COLO829 (cell line): ENCODE measurements around the gene SLC29A4.
A peak's percentile ranks its signal among the peaks of the same experiment; 100 is the strongest.
"Not testable (repeated sequence)": the region's sequence is repeated elsewhere in the genome, so short reads cannot be mapped to it uniquely, and the experiment has no call there.

Experiments
- DNase-seq: peaks from one replicate; pipeline ENCODE4 v3.0.0; 2012; ENCODE audit warnings: low spot score

SLC29A4 gene

DNA sequence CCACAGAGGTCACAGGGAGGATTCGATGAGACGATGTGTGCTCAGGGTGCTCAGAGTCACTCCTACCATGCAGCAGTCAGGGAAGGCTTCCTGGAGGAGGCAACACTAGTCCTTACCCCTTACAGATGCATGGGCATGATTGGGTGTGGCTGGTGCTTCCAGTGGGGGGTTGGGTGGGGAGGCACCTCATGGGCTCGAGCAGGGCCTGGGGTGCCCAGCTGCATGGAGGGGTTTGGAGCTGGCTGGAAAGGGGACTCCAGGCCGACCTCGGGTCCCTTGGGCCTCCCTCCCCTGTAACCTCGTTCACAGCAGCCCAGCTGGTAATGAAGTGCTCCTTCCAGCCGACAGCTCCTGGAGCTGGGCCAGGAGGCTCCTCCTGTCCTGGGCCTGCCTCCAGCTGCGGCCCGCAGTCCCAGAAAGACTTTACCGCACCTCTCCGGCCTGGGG, 7.7 kb upstream of the SLC29A4 start:
- DNase-seq = not testable (repeated sequence)

DNA sequence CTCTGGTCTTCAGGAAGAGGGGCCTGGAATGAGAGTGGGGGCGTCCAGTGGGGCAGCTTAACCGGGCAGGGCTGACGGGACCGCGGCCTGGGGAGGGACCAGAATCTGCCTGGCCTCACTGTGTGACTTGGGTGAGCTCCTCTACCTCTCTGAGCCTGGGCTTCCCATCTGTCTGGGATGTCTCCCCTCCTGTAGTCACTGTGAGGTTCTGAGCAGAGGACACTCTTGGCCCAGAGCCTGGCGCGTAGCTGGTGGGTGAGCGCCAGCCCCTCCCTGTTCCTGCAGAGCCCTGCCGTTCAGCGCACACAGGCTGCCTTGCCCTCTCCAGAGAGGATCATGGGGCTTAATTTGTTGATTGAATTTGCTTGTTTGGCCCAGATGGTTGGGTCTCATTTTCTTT, 7.2 kb upstream of the SLC29A4 start:
- DNase-seq = not testable (repeated sequence)

DNA sequence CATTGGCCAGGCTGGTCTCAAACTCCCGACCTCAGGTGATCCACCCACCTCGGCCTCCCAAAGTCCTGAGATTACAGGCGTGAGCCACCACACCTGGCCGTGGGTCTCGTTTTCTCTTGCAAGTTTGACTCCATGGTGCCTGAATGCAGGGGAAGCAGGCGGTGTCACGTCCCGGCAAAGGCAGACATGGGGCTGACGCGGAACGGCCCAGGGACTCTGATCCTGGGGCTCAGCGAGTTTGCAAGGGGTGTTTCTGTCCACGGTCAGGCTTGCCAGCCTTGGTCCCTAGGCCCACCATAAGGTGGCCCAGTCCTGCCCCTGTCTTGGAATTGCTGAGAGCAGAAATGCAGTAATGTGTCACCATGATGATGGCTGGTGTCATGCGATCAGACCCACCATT, 6.6 kb upstream of the SLC29A4 start:
- DNase-seq = not testable (repeated sequence)

DNA sequence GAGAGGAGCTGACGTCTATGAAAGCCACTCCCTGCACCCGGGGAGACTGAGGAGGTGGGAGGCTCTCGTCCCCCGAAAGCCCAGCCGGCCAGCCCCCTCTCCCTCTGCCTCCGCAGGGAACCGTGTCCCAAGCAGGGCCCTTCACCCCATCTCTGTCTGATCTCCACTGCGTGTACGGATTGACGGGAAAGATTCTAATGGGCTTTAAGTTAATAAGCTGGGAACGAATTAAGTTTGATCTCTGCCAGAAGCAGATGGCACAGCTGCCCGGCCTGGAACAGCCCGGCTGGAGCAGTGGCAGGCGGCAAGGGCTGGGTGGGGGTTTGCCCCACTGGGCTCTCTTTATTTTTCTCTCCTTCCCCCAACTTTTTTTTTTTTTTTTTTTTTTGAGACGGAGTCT, 6.1 kb upstream of the SLC29A4 start:
- DNase-seq = no peak

DNA sequence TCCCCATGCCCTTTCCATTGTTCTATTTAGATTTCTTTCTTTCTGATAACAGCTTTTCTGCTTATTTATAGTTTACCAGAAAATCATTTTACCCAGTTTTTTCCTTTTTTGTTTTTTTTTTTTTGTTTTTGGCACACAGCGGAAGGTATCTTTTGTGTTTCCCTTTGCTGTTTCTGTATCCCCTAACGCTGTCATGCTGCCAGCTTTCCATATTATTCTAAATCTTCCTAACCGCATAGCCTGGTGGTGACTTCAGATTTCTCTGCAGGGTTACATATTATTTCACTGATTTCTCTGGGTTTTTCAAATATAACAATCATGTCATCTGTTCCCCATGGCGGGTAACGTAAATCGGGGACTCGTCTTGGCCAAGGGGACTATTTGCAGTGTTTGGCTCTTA, 4.0 kb upstream of the SLC29A4 start:
- no peak for DNase-seq

DNA sequence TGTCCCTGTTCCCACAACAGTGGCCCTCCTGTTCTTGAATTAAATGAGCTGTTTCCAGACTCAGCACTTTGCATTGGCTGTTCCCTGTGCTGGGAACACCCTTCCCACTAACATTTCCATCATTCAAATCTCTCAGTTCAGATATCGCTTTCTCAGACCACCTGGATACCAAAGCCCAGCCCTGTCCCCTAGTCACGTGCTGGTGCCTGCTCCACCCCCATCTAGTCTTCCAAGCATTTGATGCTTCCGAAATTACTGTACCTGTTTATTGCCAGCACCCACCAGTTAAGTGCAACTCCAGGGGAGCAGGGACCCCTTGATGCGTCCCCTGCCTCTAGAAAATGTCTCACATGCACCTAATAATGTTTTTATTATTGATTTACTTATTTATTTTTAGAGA, 3.0 kb upstream of the SLC29A4 start:
- DNase-seq = no peak

DNA sequence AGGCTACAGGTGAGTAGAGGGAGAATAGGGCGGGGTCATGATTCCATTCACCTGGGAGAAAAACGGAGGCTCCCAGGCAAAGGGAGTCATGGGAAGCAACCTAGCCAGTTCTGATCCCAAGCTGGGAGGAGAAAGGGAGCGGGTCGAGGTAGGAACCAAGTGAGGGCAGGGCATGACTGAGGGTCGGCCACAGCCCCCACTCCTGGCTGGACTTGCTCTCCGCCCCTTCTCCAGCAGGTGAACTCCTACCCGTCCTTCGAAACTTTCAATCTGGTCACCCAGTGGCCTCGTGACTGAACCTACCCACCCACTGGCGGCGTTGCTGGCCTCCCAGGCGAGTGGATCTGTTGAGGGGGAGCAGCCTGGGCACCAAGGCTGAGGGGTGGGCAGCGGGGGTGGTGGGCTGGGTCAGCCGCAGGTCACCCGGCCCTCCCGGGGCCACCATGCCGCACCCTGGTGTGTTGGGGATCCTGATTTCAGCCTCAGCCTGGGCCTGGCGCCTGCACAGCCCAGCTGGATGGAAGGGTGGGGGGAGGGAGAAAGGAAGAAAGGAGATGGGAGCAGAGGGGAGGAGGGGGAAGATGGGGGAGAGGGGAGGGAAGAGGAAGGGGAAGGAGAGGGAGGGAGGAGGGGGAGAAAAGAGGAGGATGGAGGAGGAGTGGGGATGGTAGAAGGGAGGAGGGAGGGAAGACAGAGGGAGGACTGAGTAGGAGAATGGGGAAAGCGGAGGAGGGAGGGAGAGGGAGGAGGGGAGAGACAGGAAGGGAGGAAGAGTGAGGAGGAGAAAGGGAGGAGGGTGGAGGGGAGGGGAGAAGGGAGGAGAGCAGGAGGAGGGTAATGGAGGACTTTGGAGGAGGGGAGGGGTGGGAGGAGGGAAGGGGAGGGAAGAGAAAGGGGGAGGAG, 894 bp upstream of the SLC29A4 start:
- not testable (repeated sequence) for DNase-seq

DNA sequence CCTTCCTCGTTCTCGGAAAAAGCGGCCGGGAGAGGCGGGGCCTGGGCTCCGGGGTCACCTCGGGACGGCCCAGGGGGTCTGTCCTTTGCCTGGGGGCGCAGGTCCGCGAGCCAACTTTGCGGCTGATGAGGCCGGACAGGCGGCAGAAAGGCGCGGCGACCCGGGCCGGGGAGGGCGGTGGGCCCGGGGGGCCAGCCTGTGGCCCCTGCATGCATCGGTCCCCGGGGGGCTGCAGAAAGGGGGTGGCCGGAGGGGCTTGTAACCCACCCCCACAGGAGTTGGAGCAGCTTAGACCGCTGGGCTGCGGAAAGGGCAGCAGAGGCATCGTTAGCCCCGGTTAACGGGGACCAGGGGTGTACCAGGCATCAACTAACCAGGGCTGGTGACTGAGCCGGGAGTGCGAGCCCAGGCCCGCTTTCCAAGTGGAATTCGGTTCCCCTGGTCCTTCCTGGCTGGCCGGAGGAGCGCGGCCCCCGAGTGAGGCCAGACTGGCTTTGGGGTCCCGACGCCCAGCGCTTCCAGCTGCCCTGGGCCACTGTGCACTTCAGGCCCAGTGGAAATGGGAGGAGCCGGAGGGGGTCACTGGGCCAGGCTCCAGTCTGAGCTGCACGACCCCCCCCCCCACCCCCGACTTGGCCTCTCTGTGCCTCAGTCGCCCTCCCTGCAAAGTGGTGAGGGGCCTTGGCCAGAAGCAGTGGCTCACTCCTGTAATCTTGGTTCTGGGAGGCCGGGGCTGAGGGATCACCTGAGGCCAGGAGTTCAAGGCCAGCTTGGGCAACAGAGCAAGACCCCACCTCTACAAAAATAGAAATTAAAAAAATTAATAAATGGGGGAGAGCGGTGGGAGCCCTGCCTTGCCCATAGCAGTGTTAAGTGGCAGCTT, 919 bp downstream of the SLC29A4 start:
- no peak for DNase-seq

DNA sequence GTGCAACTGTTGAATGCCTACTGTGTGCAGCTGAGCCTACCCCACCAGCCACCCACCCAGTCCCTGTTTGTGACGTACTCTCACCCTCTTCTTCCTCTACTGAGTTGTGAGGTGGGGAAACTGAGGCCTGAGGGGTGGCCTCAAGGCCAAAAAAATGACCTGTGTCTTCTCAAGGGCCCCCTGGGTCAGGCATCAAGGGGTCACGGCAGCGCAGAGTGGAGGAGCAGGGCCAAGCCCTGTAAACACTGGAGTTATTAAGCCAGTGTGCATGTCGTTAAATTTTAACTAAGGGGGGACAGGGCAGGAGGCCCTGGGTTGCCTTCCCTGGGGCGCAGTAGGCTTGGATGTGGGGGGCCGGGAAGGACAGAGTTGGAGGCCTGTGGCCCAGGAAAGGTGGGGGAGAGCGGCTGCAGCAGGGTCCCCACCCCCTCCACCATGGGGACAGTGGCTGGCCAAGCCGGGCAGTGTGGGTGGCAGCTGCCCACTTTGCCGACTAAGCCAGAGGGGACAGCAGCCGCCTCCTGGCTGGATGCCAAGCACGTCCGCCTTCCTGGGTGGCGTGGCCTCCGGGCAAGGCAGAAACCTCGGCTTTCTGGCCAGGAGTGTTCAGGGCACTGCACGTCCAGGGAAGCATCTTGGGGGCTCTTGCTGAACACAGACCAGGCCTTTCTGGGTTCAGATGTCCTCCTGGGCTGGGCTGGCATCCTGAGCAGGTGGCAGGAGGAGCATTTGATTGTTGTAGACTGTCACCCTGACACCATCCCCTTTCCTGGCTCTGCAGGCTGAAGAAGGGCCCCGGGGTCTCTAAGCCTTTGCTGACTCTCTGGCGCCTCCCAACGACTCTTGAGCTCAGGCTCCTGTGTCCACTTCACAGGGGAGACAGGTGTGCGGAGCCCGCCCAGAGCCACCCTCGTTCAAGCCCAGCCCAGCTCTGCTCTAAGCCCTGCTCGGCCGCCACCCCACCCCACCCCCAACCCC, 1.9 kb downstream of the SLC29A4 start:
- peak; percentile 24 for DNase-seq

DNA sequence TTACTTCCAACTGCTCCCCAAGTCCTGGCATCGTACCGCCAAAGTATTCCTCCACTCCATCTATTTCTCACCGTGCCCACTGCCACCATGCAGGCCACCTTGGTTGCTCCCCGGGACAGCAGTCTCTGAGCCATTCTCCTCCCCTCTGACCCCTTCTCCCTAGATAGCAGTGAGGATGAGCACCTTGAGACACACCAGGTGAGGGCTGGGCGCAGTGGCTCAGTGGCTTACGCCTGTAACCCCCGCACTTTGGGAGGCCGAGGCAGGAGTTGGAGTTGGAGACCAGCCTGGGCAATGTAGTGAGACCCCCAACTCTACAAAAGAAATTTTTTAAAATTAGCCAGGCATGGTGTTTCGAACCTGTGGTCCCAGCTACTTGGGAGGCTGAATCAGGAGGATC, 4.2 kb downstream of the SLC29A4 start:
- DNase-seq = no peak

DNA sequence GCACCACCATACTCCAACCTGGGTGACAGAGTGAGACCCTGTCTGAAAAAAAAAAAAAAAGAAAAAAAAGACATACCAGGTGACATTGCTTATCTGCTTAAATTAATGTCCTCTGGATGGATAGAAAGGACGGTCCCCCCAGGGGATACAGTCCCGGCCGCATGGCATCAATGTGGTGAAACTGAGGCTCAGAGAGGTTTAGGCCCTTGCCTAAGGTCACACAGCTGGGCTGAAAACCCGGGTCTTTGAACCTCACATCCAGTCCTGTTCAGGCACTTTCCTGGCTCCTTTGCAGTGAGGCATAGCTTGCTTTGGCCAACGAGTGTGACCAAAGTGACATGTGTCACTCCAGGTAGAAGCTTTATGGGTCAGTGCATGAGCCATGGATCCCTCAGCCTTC, 4.6 kb downstream of the SLC29A4 start:
- DNase-seq = not testable (repeated sequence)

DNA sequence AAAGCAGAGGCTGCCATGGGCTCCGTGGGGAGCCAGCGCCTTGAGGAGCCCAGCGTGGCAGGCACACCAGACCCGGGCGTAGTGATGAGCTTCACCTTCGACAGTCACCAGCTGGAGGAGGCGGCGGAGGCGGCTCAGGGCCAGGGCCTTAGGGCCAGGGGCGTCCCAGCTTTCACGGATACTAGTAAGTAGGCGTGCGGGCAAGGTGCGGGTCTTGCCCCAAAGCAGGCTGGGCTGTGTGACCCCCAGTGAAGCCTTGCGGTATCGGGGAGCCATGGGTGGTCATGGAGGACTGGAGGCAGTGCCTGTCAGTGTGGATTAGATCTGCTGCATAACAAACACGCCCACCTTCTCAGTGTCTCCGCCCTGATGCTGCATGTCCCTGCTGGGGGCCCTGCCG, 5.1 kb downstream of the SLC29A4 start:
- no peak for DNase-seq

DNA sequence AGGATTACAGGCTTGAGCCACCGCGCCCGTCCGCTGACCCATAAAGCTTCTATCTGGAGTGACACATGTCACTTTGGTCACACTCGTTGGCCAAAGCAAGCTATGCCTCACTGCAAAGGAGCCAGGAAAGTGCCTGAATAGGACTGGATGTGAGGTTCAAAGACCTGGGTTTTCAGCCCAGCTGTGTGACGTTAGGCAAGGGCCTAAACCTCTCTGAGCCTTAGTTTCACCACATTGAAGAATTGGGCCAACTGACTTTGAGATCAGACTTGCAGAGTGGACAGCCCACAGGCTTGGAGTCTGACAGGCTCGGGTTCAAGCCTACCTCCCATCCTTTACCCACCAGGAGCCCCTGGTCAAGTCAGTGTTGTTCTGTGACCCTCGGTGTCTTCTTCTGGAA, 5.8 kb downstream of the SLC29A4 start:
- not testable (repeated sequence) for DNase-seq

DNA sequence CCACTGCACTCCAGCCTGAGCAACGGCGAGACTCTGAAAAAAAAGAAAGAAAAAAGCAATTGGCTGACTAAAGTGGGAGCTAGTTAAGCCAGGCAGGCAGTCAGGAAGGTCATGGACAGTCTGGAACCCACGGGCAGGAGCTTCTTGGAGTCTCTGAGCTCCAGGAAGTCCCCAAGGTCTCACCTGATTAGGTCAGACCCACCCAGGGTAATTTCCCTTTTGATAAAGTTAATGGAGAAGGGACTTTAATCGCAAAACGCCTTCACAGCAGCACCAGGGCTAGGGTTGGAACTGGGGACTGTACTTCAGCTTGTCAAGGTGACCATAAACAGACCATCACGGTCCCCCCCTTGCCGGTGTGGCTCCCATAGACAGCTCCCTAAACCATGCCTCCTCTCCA, 6.6 kb downstream of the SLC29A4 start:
- DNase-seq = no peak

DNA sequence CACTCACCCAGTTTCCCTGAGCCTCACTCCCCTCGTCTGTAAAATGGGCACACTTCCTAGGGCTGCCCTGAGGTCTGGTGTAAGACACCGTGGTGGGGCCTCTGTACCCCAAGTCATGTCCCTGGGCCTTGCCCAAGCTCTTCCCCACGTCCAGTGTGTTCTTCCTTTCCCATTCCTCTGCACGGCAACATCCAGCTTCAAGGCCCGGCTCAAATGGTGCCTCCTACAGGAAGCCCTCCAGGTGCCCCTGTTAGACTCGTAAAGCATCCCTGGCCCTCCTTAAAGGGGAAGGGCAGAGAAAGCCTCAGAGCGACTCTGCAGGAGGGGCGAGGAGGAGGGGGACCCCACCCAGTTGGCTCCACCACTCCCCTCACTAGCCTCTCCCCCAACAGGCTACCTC, 8.6 kb downstream of the SLC29A4 start:
- no peak for DNase-seq

DNA sequence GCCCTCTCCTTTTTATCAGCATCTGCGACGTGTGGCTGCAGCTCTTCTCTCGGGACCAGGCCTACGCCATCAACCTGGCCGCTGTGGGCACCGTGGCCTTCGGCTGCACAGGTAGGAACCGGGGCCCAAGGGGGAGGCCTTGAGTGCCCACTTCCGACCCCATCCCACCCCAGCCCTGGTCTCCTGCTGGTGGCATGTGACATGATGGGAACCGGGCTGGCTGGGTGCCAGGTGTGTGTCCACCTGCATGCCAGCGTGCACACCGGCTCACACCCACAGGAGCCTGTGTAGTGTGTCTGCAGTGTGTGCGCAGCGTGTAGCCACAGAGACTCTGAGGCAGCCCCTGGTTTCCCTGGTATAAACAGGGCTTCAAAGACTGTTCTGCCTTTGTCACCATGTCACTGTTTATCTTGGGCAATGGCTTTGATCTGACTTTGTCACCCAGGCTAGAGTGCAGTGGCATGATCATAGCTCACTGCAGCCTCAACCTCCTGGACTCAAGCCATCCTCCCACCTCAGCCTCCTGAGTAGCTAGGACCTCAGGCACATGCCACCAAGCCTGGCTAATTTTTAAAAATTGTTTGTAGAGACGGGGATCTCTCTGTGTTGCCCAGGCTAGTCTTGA, 9.1 kb downstream of the SLC29A4 start:
- DNase-seq = not testable (repeated sequence)

DNA sequence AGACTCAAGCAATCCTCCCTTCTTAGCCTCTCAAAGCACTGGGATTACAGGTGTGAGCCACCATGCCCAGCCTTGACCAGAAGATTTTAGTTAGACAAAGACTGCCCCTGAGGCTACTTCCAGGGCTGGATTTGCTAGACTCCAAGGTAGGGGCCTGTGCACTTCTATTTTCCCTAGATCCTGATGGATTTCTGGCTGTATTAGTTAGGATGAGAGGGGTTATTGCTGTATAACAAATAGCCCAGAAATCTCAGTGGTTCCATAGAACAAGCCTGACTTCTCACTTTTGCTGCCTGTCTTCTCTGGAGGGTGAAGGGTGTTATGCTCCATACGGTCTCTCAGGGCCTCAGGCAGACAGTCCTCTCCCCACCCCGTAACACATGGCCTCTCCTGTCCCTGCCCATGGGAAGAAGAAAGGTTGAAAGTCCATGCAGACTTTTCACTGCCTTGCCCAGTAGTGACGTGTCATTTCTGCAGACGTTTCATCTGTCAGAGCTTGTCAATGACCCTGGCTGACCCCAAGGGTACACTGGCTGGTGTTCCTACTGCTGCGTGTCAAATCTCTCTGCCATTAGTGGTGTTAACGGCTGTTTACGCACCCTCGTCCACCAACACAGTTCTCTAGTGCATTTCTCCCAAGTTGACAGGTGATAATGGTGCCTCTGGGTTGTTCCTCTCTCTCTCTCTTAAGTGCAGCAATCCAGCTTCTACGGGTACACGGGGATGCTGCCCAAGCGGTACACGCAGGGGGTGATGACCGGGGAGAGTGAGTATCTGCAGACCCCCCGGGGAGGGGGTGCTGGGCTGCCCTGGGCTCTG, 11.6 kb downstream of the SLC29A4 start:
- DNase-seq = no peak

DNA sequence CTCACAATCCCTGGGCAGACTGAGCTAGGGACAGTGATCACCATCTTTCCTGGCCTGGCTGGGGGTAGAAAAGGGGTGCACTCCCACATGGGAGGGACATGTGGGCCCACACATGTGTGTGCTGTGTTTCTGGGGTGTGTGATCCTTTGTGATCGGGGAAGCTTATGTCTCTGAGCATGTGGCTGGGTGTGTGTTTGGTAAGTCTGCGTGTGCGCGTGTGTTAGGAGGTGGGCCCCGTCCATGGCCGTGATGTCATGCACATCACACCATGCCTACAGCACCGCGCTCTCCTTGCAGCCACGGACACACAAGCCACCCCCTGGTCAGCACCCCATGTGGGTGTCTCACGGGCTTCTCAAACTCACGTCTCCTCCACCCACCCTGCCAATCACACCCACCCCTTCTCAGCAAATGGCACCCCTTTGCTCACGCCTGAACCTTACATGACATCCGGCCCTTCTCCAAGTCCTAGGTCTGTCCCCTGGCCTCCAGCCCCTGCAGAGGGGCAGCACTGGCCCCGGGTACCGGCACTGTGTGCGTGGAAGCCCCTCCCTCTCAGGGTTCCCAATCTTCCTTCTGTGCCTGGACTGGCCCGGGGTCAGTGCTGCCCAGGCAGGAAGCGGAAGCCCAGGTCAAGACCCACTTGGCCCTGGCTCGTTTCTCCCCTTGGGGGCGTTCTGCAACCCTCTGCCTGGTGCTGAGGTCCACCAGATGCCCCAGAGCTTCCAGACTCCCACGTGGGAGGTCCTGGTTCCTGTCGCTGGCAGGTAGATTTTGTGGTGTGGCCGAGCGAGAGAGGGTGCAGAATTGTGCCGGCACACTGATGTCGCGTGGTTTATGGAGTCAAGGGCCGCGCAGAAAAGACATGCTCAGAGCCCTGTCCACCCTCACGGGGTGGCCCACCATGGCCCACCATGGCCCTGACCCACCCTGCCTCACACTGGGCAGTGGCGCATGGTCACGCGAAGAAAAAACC, 12.6 kb downstream of the SLC29A4 start:
- no peak for DNase-seq

DNA sequence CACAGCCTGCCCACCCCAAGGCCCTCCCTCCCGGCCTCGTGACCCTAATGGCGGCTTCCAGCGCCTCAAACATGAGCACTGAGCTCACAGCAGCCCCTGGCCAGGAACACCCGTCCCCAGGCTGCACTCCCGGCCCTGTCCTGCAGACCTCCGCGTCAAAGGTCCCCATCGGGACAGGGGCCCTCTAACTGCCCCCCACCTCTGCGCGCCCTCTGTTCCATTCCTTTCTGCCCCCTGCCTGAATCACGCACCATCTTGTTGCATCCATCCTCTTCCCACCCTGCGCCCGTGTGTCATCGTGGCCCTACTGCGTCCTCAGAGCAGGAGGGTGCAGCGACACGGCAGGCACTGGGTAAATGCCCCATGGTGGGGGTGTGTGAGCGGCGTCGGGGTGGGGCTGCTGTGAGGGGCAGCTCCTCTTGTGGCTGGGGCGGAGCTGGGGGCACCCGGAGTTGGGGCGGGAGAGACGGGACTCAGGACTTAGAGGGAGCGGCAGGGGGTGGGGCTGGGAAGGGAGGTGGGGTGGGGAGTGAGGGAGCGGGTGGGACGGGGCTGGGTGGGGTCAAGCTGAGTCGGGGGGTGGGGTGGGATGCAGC, 13.4 kb downstream of the SLC29A4 start:
- no peak for DNase-seq
